Fibroblast of lung (primary cell): ENCODE results near the gene DRGX. TPM values are rescaled to one million over a fixed set of nuclear protein-coding genes. Genes with fewer than 3 reads are reported as not detected.

ENCODE experiments used
- DNase-seq, 2 donors: peaks; one replicate each; pipeline versions ENCODE4 v3.0.0 to v3.0.0-alpha.2; 2010; ENCODE audit warnings: low read depth in 2 of 2
- H2AFZ ChIP-seq: 2 replicates; pipeline ENCODE4 v1.5.1; 2012; ENCODE audit warnings: low read length, control low read depth, inconsistent platforms
- H3K27ac ChIP-seq: 2 replicates; pipeline ENCODE4 v1.5.1; 2011; ENCODE audit warnings: low read length, control low read depth; ENCODE audit not compliant: insufficient read depth
- H3K27me3 ChIP-seq: 2 replicates; pipeline ENCODE4 v1.5.1; 2011; ENCODE audit warnings: mild to moderate bottlenecking, low read length; ENCODE audit not compliant: control insufficient read depth, insufficient read depth
- H3K36me3 ChIP-seq: 2 replicates; pipeline ENCODE4 v1.5.1; 2011; ENCODE audit warnings: low read length; ENCODE audit not compliant: control insufficient read depth, insufficient read depth
- H3K4me1 ChIP-seq: 2 replicates; pipeline ENCODE4 v1.5.1; 2011; ENCODE audit warnings: low read length; ENCODE audit not compliant: control insufficient read depth, insufficient read depth; ENCODE audit errors: extremely low read depth
- H3K4me2 ChIP-seq: 2 replicates; pipeline ENCODE4 v1.5.1; 2011; ENCODE audit warnings: low read length, control low read depth; ENCODE audit not compliant: insufficient read depth; ENCODE audit errors: extremely low read depth
- H3K4me3 ChIP-seq, 4 experiments: fragments of 200-600 bp in 1 of 4; sonication (generic) in 1 of 4; replicated peaks in 1 of 4; 2 replicates each; pipeline ENCODE4 v1.5.1; 2011 to 2016; ENCODE audit warnings: low read length in 4 of 4, low read depth in 3 of 4, mild to moderate bottlenecking in 3 of 4, control low read depth in 2 of 4, inconsistent platforms in 1 of 4, mixed read lengths in 1 of 4; ENCODE audit not compliant: insufficient read depth in 1 of 4; ENCODE audit errors: control extremely low read depth in 1 of 4
- H3K79me2 ChIP-seq: 2 replicates; pipeline ENCODE4 v1.5.1; 2012; ENCODE audit warnings: mild to moderate bottlenecking, low read length, inconsistent platforms; ENCODE audit not compliant: control insufficient read depth, insufficient read depth
- H3K9ac ChIP-seq: 2 replicates; pipeline ENCODE4 v1.5.1; 2011; ENCODE audit warnings: mild to moderate bottlenecking, low read length, control low read depth; ENCODE audit not compliant: insufficient read depth
- H3K9me3 ChIP-seq: 2 replicates; pipeline ENCODE4 v1.5.1; 2012; ENCODE audit warnings: low read depth, low read length; ENCODE audit not compliant: control insufficient read depth, insufficient read depth
- H4K20me1 ChIP-seq: 2 replicates; pipeline ENCODE4 v1.5.1; 2011; ENCODE audit warnings: low read length; ENCODE audit not compliant: control insufficient read depth, insufficient read depth; ENCODE audit errors: extremely low read depth
- CTCF ChIP-seq, 2 donors: IDR thresholded peaks in 1 of 2; conservative IDR thresholded peaks in 1 of 2; 1 replicate in 1 of 2; 2 replicates in 1 of 2; pipeline ENCODE4 v1.5.1; 2011 to 2012; ENCODE audit warnings: low read length in 2 of 2, control low read depth in 1 of 2, inconsistent platforms in 1 of 2, low read depth in 1 of 2, mild to moderate bottlenecking in 1 of 2
- EZH2 ChIP-seq: IDR thresholded peaks from 2 replicates; pipeline ENCODE4 v1.5.1; 2012; ENCODE audit warnings: low read length, control low read depth, mild to moderate bottlenecking; ENCODE audit errors: missing control alignments
- polyA plus RNA-seq, 2 donors: library from polyadenylated mRNA; depleted of rRNA in 1 of 2; stranded (reverse) in 1 of 2; unstranded in 1 of 2; fragments of >200 nt; gene quantifications; 2 replicates each; pipeline ENCODE4 v1.2.1, GENCODE V29; 2011 to 2012; ENCODE audit warnings: missing spikeins in 1 of 2
- total RNA-seq: library from RNA; depleted of rRNA; stranded (reverse); fragments of >200 nt; gene quantifications from 2 replicates; pipeline ENCODE4 v1.2.1, GENCODE V29; 2014

DRGX gene
- total and polyA plus RNA-seq, 2 donors (not counting 1 experiment from before 2014, with no cell fraction given): 0.11 TPM; not detected in 1

- Histone ChIP-seq H3K27me3 (no peaks in the 10 kb centered on the region), H3K27ac (no peak overlapping the region), H3K9ac (no peak overlapping the region), H3K36me3 (no peaks in the 10 kb centered on the region), H3K4me2 (no peak overlapping the region), H2AFZ (peak overlapping the region; percentile 11), H3K4me3 (no peak overlapping the region), H3K4me1 (no peaks in the 10 kb centered on the region), H3K9me3 (no peaks in the 10 kb centered on the region), H4K20me1 (no peaks in the 10 kb centered on the region), H3K79me2 (no peaks in the 10 kb centered on the region)
- TF ChIP-seq EZH2: no peak
- no peak for TF ChIP-seq CTCF (conservative IDR thresholded peaks at IDR 0.05 in 1 of 2, IDR thresholded peaks at IDR 0.05 in 1 of 2; ENCODE audit: low read depth in 1 of 2, low read length in 2 of 2)
- DNase-seq: peak in 1 of 2 donors; percentile 2
Observed at GRCh38 chr10:49359349-49360270, 36.3 kb downstream of the DRGX start.

- Histone ChIP-seq H3K9me3 (no peaks in the 10 kb centered on the region), H3K27me3 (no peaks in the 10 kb centered on the region), H3K27ac (no peak overlapping the region), H3K36me3 (no peaks in the 10 kb centered on the region), H3K79me2 (no peaks in the 10 kb centered on the region), H3K4me3 (no peak overlapping the region), H4K20me1 (no peaks in the 10 kb centered on the region), H2AFZ (no peak overlapping the region), H3K4me1 (no peaks in the 10 kb centered on the region), H3K4me2 (no peak overlapping the region), H3K9ac (no peak overlapping the region)
- no peak for DNase-seq
- no peak for TF ChIP-seq CTCF (conservative IDR thresholded peaks at IDR 0.05 in 1 of 2, IDR thresholded peaks at IDR 0.05 in 1 of 2; ENCODE audit: low read depth in 1 of 2, low read length in 2 of 2)
- TF ChIP-seq EZH2: no peak
Observed at GRCh38 chr10:49357910-49358309, 38.0 kb downstream of the DRGX start.

GRCh38 chr10:49356944-49357343 is 38.9 kb downstream of the DRGX start:
- TF ChIP-seq CTCF (conservative IDR thresholded peaks at IDR 0.05 in 1 of 2, IDR thresholded peaks at IDR 0.05 in 1 of 2; ENCODE audit: low read depth in 1 of 2, low read length in 2 of 2): no peak
- TF ChIP-seq EZH2: no peak
- H3K4me3 ChIP-seq: no peak overlapping the region
- H3K27me3 ChIP-seq: no peaks in the 10 kb centered on the region
- no peaks in the 10 kb centered on the region for H3K9me3 ChIP-seq
- no peaks in the 10 kb centered on the region for H3K4me1 ChIP-seq
- no peak for DNase-seq
- H3K27ac ChIP-seq: no peak overlapping the region
- no peaks in the 10 kb centered on the region for H3K36me3 ChIP-seq
- no peaks in the 10 kb centered on the region for H3K79me2 ChIP-seq
- no peak overlapping the region for H2AFZ ChIP-seq
- no peak overlapping the region for H3K9ac ChIP-seq
- no peak overlapping the region for H3K4me2 ChIP-seq
- no peaks in the 10 kb centered on the region for H4K20me1 ChIP-seq
